G401.6 (cell line): ENCODE measurements around the gene FAXC.
"Not testable (repeated sequence)": the region's sequence is repeated elsewhere in the genome, so short reads cannot be mapped to it uniquely, and the experiment has no call there.

Experiments
- FAIRE-seq: peaks from 2 replicates; lab custom pipeline; 2012; peaks lifted over from hg19 to GRCh38; lab: Jason Lieb, UNC

FAXC gene

GRCh38 chr6:99341862-99342455, 7.5 kb downstream of the FAXC start:
- FAIRE-seq, result no peak

- no peak for FAIRE-seq
Measured at GRCh38 chr6:99338188-99338587, 11.3 kb downstream of the FAXC start.

- FAIRE-seq, result not testable (repeated sequence)
Measured at GRCh38 chr6:99335298-99335697, 14.2 kb downstream of the FAXC start.

DNA sequence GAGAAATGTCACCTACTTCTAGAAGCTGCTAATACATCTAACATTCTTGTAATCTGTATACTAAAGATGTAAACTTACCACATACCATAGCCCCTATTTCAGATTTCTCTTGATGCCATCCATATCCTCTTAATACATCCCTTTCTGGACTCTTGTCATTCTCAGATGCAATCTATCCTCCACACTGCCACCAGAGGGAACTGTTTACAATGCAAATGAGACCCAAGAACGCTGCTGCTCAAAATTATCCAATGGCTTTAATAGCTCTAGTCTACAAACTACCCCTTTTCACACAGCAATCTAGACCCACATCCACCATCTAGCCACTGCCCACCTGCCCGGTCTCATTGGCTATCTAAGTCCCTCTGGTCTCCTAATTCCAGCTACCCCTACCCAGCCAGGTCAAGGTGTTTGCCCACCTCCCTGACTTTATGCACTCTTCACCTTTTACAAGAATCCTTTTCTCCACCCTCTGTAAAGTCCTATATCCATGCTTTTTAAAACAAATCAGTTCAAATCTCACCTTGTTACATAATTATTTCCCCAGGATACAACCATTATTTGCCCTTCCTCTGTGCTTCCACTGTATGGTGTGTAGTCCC, 14.8 kb downstream of the FAXC start:
- peak; percentile 79 for FAIRE-seq

DNA sequence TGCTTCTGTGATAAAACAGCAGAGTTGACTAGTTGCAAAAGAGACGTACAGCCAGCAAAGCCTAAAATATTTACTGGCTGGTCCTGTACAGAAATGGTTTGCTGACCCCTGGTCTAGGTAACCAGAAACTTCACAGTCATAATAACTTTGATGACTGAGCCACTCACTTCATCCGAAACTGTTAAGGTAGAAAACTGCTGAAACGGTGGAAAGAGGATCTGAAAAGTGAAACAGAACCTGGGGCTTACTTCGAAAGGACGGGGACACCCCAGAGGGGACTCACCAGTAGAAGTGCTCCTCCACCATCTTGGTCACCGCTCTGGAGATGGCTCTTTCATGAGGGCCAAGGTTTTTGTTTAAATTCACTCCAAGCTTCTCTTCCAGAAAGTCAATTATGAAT, 16.4 kb downstream of the FAXC start:
- no peak for FAIRE-seq

GRCh38 chr6:99331531-99331930, 17.9 kb downstream of the FAXC start:
- no peak for FAIRE-seq

DNA sequence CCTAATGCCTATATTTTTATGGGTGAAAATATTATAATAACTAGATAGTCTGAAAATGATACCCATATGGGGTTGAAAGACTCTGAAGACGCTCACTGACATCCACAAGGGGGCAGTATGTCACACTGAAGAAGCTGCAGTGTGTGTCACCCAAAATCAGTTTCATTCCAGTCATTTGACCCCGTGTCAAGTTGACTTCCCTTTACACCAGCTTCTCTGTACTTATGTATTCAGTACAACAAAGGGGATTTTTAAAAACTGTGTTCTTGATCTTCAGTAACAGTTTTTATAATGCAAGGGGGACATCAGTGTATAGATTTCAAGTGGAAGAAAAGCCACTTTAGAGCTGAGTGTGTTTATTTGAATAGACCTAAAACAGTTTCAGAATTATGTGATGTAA, 19.3 kb downstream of the FAXC start:
- peak; percentile 68 for FAIRE-seq

GRCh38 chr6:99324996-99325395, 24.5 kb downstream of the FAXC start:
- no peak for FAIRE-seq

- FAIRE-seq, result no peak
Measured at GRCh38 chr6:99318566-99318965, 30.9 kb downstream of the FAXC start.

GRCh38 chr6:99312354-99312753, 37.1 kb downstream of the FAXC start:
- no peak for FAIRE-seq

DNA sequence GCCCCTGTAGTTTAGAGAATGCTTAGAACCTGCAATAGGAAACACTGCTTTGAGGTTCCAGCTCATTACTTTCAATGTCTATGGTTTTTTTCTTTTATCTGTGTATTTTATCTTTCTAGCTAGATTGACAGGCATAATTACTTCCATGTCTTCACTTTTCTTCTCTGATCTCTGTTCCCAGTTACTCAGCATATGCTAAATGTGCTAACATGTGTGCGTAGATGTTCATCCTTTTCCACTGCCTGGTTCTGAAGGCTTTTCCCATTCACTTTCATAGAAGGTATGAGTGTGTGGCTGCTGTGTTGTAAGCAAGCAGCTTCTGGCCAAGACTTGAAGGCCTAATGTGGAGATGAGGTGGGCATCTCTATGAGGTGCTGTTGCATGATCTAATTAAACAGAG, 38.9 kb downstream of the FAXC start:
- no peak for FAIRE-seq

DNA sequence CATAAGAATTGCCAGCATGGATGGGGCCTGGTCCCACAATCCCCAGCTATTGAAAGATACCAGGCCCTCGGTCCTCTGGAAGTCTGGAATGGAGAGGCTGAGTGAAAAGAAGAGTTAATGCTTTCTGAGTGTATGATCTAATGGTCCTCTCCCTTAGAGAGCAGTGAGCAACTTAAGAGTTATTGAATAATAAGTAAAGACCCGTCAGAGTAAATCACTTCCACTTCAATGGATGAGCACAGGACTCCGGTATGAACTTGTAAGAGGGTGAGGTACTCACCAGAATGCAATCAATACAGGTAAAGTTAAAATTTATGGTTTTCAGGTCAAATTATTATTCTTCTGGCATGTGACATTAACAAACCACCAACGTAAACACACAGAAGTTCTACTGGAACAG, 39.9 kb downstream of the FAXC start:
- no peak for FAIRE-seq

- no peak for FAIRE-seq
Measured at GRCh38 chr6:99308788-99309187, 40.7 kb downstream of the FAXC start.

- no peak for FAIRE-seq
Measured at GRCh38 chr6:99307295-99307907, 42.1 kb downstream of the FAXC start.

DNA sequence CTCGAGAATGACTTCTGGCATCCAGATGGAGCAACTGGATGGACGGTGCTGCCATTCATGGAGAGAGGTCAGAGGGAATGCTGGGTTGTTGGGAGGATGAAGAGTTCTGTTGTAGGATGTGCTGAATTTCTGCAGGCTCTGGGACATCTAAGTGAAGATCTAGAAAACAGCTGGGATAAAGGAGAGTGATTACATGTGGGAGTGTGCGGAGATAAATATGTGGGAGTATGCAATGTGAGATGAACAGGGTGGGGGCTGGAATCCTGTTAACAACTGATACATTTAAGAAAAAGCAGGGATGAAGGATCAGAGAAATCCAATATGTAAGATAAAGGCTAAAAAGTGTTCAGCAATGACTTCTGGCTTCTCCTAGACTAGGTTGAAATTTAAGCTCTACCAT, 43.1 kb downstream of the FAXC start:
- FAIRE-seq, result no peak

- FAIRE-seq, result no peak
Measured at GRCh38 chr6:99305021-99305554, 44.4 kb downstream of the FAXC start.

DNA sequence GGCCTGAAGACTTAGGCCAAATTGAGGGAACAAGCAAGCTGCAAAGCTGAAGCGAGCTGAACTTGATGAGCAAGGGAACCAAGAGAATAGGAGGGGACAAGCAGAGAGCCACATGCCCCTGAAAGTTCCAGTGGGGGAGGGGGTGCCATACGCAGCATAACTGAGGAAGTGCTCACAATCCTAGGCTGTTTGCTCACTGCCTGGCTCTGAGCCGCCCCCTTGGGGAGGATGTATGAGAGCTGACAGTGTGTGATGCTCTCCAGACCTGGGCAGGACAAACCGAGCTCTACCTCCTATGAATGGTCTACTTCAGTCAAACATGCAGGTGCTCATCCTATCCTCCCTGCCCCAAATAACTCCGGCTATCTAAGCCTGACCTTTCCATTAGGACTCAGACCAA, 52.1 kb downstream of the FAXC start:
- no peak for FAIRE-seq

DNA sequence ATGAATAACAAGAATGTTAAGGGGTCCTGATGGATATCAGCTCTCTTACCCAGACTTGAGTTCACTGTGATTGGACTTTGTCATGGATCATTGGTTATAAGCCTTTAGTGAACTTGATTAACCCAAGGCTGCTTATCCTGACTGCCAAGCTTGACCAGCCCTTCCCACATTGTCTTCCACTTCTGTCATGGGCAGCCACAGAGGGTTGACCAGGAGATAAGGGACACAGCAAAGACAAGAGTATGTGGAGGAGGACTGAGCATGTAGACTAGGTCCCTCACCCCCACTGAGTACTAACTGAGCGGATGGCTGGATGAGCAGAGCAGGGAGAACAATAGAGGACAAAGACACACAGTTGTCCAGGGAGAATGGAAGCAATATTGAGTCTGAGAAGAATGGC, 52.5 kb downstream of the FAXC start:
- FAIRE-seq, result no peak

DNA sequence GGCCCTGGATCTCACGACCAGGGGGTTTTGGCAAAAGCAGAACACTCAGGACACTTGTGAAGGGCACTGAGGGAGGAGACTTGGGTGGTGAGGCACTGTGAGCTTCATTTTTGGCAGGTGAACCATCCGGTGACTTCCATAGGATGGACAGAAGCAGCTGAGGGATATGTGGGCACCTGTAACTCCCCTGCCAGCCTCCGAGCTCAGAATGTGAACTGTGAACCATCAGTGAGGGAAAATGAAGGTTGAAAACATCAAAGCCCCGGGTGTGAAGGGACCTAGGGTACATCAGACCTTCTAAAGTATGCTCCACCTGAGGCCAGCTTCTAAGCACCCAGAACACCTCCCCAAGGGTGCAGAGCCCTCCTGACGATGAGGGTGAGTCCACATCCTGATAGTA, 53.2 kb downstream of the FAXC start:
- FAIRE-seq, result no peak

DNA sequence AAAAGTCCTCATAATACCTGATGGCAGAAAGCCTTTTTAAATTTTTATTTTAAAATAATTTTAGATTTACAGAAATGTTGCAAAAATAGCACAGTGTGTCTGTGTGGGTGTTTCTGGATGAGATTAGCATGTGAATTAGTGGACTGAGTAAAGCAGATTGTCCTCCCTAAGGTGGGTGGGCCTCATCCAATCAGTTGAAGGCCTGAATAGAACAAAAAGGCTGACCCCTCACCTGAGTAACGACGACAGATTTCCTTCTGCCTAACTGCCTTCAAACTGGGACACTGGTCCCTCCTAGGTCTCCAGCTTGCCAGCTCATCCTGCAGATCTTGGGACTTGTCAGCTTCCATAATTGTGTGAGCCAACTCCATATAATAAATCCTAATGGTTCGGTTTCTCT, 54.2 kb downstream of the FAXC start:
- FAIRE-seq, result no peak

- FAIRE-seq, result no peak
Measured at GRCh38 chr6:99294786-99295185, 54.7 kb downstream of the FAXC start.

DNA sequence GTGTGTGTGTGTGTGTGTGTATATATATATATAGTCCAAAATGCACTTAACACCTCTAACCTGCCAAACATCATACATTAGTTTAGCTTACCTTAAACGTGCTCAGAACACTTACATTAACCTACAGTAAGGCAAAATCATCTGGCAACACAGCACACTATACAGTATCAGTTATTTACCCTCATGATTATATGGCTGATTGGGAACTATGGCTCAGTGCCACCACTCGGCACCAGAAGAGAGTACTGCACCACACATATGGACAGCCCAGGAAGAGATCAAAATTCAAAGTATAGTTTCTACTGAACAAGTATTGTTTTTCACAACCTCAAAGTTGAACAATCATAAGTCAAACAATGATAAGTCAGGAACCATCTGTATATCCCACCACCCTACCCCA, 59.8 kb downstream of the FAXC start:
- no peak for FAIRE-seq

DNA sequence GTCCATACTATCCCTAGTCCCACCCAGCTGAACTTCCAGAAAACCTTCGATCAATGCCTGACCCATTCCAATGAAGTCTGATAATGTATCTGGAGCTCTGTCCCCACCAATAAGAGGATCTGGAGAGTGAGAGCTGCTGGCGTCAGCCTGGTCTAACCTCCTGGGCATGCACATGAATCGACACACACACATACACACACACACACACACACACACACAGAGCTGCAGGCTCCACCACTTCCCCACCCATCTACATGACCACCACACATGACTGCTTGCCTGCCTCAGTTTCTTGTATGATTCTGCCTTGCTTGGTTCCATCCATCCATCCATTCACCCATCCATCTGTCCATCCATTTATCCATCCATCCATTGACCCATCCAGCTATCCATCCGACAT, 60.8 kb downstream of the FAXC start:
- no peak for FAIRE-seq

DNA sequence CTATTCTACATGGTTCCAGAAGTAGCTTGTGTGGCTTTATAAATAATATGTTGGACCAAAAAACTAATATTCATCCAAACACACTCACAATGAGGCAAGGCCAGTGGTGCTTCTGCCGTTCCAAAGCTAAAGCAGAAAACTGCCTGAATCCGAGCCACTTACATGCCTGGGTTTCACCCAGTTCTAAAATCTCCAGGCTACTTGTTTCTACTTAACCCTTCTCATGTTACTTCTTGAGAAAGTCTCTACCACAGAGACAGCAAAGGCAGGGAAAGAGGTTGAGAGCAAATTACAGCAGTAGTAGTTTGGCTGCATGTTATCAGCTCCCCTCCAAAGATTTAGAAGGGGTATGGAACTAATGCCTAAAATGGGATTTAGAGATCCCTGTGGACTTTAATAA, 62.0 kb downstream of the FAXC start:
- FAIRE-seq, result no peak
